ENCODE measurements around the gene PIP5K1A. TPM values are rescaled to one million over a fixed set of nuclear protein-coding genes. Genes with fewer than 3 reads are reported as not detected.

PIP5K1A gene
- total RNA-seq, 1 experiment from 2014 or later: 63.3 TPM

GRCh38 chr1:151289080-151289935 is 91.0 kb downstream of the PIP5K1A start:
- no peak overlapping the region for H3K9ac ChIP-seq (ENCODE audit: low read length)
- no peak for DNase-seq
- BruUV-seq (replicated peaks): no TSS peak
- no peaks in the 10 kb centered on the region for H3K4me1 ChIP-seq (ENCODE audit: insufficient read depth, low read length)
- no peak overlapping the region for H3K4me2 ChIP-seq (ENCODE audit: low read length)
- H3K79me2 ChIP-seq (ENCODE audit: low read length): peaks cover 4% of the 10 kb centered on the region
- CTCF ChIA-PET: no interaction called here
- no peak for ATAC-seq
- TF ChIP-seq EZH2phosphoT487 (IDR thresholded peaks at IDR 0.05; ENCODE audit: borderline replicate concordance, low read length): no peak
- peaks cover 46% of the 10 kb centered on the region; the same call in 1 of the 2 replicates for H3K36me3 ChIP-seq (ENCODE audit: low read depth, low read length)
- H2AFZ ChIP-seq (ENCODE audit: low read length): no peak overlapping the region
- H3K9me3 ChIP-seq (ENCODE audit: low read length): no peaks in the 10 kb centered on the region
- H3K27ac ChIP-seq (ENCODE audit: low read length): no peak overlapping the region
- no peak overlapping the region for H3K4me3 ChIP-seq (ENCODE audit: low read length)
- no peaks in the 10 kb centered on the region for H3K27me3 ChIP-seq (ENCODE audit: low read length)
- H4K20me1 ChIP-seq (ENCODE audit: low read length): no peaks in the 10 kb centered on the region
- POLR2A ChIA-PET (ENCODE audit: unreplicated experiment): no interaction called here
- no peaks in the 10 kb centered on the region for H3F3A ChIP-seq (ENCODE audit: low read length, unreplicated experiment)
- intact Hi-C loops (cut with micrococcal nuclease): no loop called here
- H3K9me2 ChIP-seq (replicated peaks; ENCODE audit: low read length): no peaks in the 10 kb centered on the region

- no peak overlapping the region for H2AFZ ChIP-seq (ENCODE audit: low read length)
- ChIA-PET POLR2A (ENCODE audit: unreplicated experiment) (no interaction called here), CTCF (no interaction called here)
- TF ChIP-seq EZH2phosphoT487 (IDR thresholded peaks at IDR 0.05; ENCODE audit: borderline replicate concordance, low read length) (no peak), EZH2 (IDR thresholded peaks at IDR 0.05; ENCODE audit: low read length, unreplicated experiment) (no peak), CTCF (conservative IDR thresholded peaks at IDR 0.05; ENCODE audit: low read depth, low read length) (no peak)
- BruUV-seq (replicated peaks): no TSS peak
- DNase-seq (no peak), ATAC-seq (no peak)
- no peaks in the 10 kb centered on the region for H3K27me3 ChIP-seq (ENCODE audit: low read length)
- no peaks in the 10 kb centered on the region for H3F3A ChIP-seq (ENCODE audit: low read length, unreplicated experiment)
- no peak overlapping the region for H3K4me2 ChIP-seq (ENCODE audit: low read length)
- peaks cover 54% of the 10 kb centered on the region for H3K36me3 ChIP-seq (ENCODE audit: low read depth, low read length)
- H3K4me3 ChIP-seq (ENCODE audit: low read length): no peak overlapping the region
- intact Hi-C loops (cut with micrococcal nuclease): no loop called here
- H3K9me2 ChIP-seq (replicated peaks; ENCODE audit: low read length): no peaks in the 10 kb centered on the region
- H3K27ac ChIP-seq (ENCODE audit: low read length): no peak overlapping the region
- H4K20me1 ChIP-seq (ENCODE audit: low read length): no peaks in the 10 kb centered on the region
- no peaks in the 10 kb centered on the region for H3K9me3 ChIP-seq (ENCODE audit: low read length)
- no peak overlapping the region for H3K9ac ChIP-seq (ENCODE audit: low read length)
- no peaks in the 10 kb centered on the region for H3K4me1 ChIP-seq (ENCODE audit: insufficient read depth, low read length)
- H3K79me2 ChIP-seq (ENCODE audit: low read length): no peaks in the 10 kb centered on the region
Observed at GRCh38 chr1:151289991-151290708, 91.8 kb downstream of the PIP5K1A start.

- intact Hi-C loops (cut with micrococcal nuclease): no loop called here
- H3K9ac ChIP-seq (ENCODE audit: low read length): no peak overlapping the region
- ChIA-PET CTCF (no interaction called here), POLR2A (ENCODE audit: unreplicated experiment) (no interaction called here)
- H3K36me3 ChIP-seq (ENCODE audit: low read depth, low read length): peaks cover 60% of the 10 kb centered on the region
- TF ChIP-seq EZH2phosphoT487 (IDR thresholded peaks at IDR 0.05; ENCODE audit: borderline replicate concordance, low read length) (no peak), CTCF (conservative IDR thresholded peaks at IDR 0.05; ENCODE audit: low read depth, low read length) (no peak), EZH2 (IDR thresholded peaks at IDR 0.05; ENCODE audit: low read length, unreplicated experiment) (no peak)
- DNase-seq (no peak), ATAC-seq (no peak)
- TSS peak; percentile 17 for BruUV-seq (replicated peaks)
- H4K20me1 ChIP-seq (ENCODE audit: low read length): no peaks in the 10 kb centered on the region
- H3K9me3 ChIP-seq (ENCODE audit: low read length): no peaks in the 10 kb centered on the region
- H2AFZ ChIP-seq (ENCODE audit: low read length): no peak overlapping the region
- H3F3A ChIP-seq (ENCODE audit: low read length, unreplicated experiment): no peaks in the 10 kb centered on the region
- H3K4me3 ChIP-seq (ENCODE audit: low read length): no peak overlapping the region
- no peaks in the 10 kb centered on the region for H3K79me2 ChIP-seq (ENCODE audit: low read length)
- H3K4me2 ChIP-seq (ENCODE audit: low read length): no peak overlapping the region
- no peak overlapping the region for H3K27ac ChIP-seq (ENCODE audit: low read length)
- H3K9me2 ChIP-seq (replicated peaks; ENCODE audit: low read length): no peaks in the 10 kb centered on the region
- no peaks in the 10 kb centered on the region for H3K4me1 ChIP-seq (ENCODE audit: insufficient read depth, low read length)
- no peaks in the 10 kb centered on the region for H3K27me3 ChIP-seq (ENCODE audit: low read length)
Observed at GRCh38 chr1:151290709-151291303, 92.5 kb downstream of the PIP5K1A start.

Measured in PC-3 (cell line).